HEK293 (cell line): ENCODE data around the gene SIDT2.

Source experiments
- CTCF ChIA-PET: fragments of 350-600 bp; formaldehyde crosslinking; extraction: SDS; loops from one replicate; lab custom pipeline; 2021; ENCODE audit warnings: antibody characterized with exemption; lab: Yijun Ruan, JAX
- POLR2A ChIA-PET: fragments of 300-600 bp; formaldehyde crosslinking; extraction: SDS; loops from one replicate; lab custom pipeline; 2020; ENCODE audit warnings: antibody characterized with exemption, inconsistent platforms; lab: Yijun Ruan, JAX
- H3K27ac ChIP-seq: fragments of 200-500 bp; sonication (Bioruptor generic); 2 replicates; pipeline ENCODE4 v1.5.1; 2014; ENCODE audit warnings: low read depth, low read length, control low read depth, inconsistent platforms; ENCODE audit errors: extremely low read depth
- H3K36me3 ChIP-seq, 2 experiments: fragments of 200-500 bp in 1 of 2; sonication (Bioruptor generic) in 1 of 2; 1 replicate in 1 of 2; 2 replicates in 1 of 2; pipeline ENCODE4 v1.5.1; 2014 to 2017; ENCODE audit warnings: inconsistent platforms in 2 of 2, low read length in 2 of 2; ENCODE audit not compliant: control insufficient read depth in 2 of 2, insufficient read depth in 1 of 2
- H3K4me1 ChIP-seq: fragments of 200-500 bp; sonication (Bioruptor generic); 2 replicates; pipeline ENCODE4 v1.5.1; 2014; ENCODE audit warnings: mild to moderate bottlenecking, low read length, inconsistent platforms; ENCODE audit not compliant: control insufficient read depth, insufficient read depth
- H3K4me3 ChIP-seq: 2 replicates; pipeline ENCODE4 v1.5.1; 2011; ENCODE audit warnings: low read depth, mild to moderate bottlenecking, control low read depth, low read length, moderate library complexity
- H3K9me3 ChIP-seq: fragments of 200-500 bp; sonication (Bioruptor generic); 2 replicates; pipeline ENCODE4 v1.5.1; 2014; ENCODE audit warnings: low read depth, low read length, inconsistent platforms; ENCODE audit not compliant: control insufficient read depth, insufficient read depth
- TRIM28 ChIP-seq: IDR thresholded peaks from 2 replicates; pipeline ENCODE4 v1.6.1; 2011; ENCODE audit warnings: low read length, control low read depth, borderline replicate concordance
- WT1 ChIP-seq: fragments of 450-650 bp; formaldehyde crosslinking; IDR thresholded peaks from 2 replicates; pipeline ENCODE4 v1.5.1; 2016; ENCODE audit warnings: missing biosample characterization, missing genetic modification characterization
- ZBTB17 ChIP-seq: fragments of 450-650 bp; formaldehyde crosslinking; IDR thresholded peaks from 2 replicates; pipeline ENCODE4 v1.5.1; 2016; ENCODE audit warnings: missing biosample characterization, missing genetic modification characterization
- ZFP37 ChIP-seq: fragments of 450-650 bp; formaldehyde crosslinking; IDR thresholded peaks from 2 replicates; pipeline ENCODE4 v1.5.1; 2016; ENCODE audit warnings: missing biosample characterization, missing genetic modification characterization
- ZFP41 ChIP-seq: fragments of 450-650 bp; formaldehyde crosslinking; IDR thresholded peaks from 2 replicates; pipeline ENCODE4 v1.5.1; 2016; ENCODE audit warnings: missing biosample characterization, missing genetic modification characterization, borderline replicate concordance
- ZIC2 ChIP-seq: fragments of 450-650 bp; formaldehyde crosslinking; IDR thresholded peaks from 2 replicates; pipeline ENCODE4 v1.5.1; 2016; ENCODE audit warnings: missing biosample characterization, missing genetic modification characterization
- ZNF132 ChIP-seq: fragments of 450-650 bp; formaldehyde crosslinking; IDR thresholded peaks from 2 replicates; pipeline ENCODE4 v1.5.1; 2017; ENCODE audit warnings: missing biosample characterization, missing genetic modification characterization, borderline replicate concordance
- ZNF202 ChIP-seq: fragments of 450-650 bp; formaldehyde crosslinking; IDR thresholded peaks from 2 replicates; pipeline ENCODE4 v1.5.1; 2016; ENCODE audit warnings: missing biosample characterization, missing genetic modification characterization, borderline replicate concordance
- ZNF302 ChIP-seq: fragments of 450-650 bp; formaldehyde crosslinking; IDR thresholded peaks from 2 replicates; pipeline ENCODE4 v1.5.1; 2016; ENCODE audit warnings: missing biosample characterization, missing genetic modification characterization, low read depth
- ZNF37A ChIP-seq: fragments of 450-650 bp; IDR thresholded peaks from 2 replicates; pipeline ENCODE4 v1.5.1; 2018; ENCODE audit warnings: missing biosample characterization, missing genetic modification characterization
- ZNF423 ChIP-seq: fragments of 450-650 bp; formaldehyde crosslinking; IDR thresholded peaks from 2 replicates; pipeline ENCODE4 v1.5.1; 2016; ENCODE audit warnings: missing biosample characterization, missing genetic modification characterization
- ZNF585B ChIP-seq: fragments of 450-650 bp; formaldehyde crosslinking; IDR thresholded peaks from 2 replicates; pipeline ENCODE4 v1.5.1; 2016; ENCODE audit warnings: missing biosample characterization, missing genetic modification characterization
- ZNF600 ChIP-seq: fragments of 450-650 bp; formaldehyde crosslinking; IDR thresholded peaks from 2 replicates; pipeline ENCODE4 v1.5.1; 2016; ENCODE audit warnings: missing biosample characterization, missing genetic modification characterization
- ZNF830 ChIP-seq: fragments of 450-650 bp; IDR thresholded peaks from 2 replicates; pipeline ENCODE4 v1.5.0; 2018; ENCODE audit warnings: missing biosample characterization, missing genetic modification characterization, low read depth, mild to moderate bottlenecking, moderate library complexity
- ZNF837 ChIP-seq: fragments of 450-650 bp; formaldehyde crosslinking; IDR thresholded peaks from 2 replicates; pipeline ENCODE4 v1.5.1; 2016; ENCODE audit warnings: missing biosample characterization, missing genetic modification characterization
- ZXDB ChIP-seq: fragments of 450-650 bp; formaldehyde crosslinking; IDR thresholded peaks from 2 replicates; pipeline ENCODE4 v1.5.1; 2016; ENCODE audit warnings: missing biosample characterization, missing genetic modification characterization
- TF ChIP-seq, protein P1 (sequence below): fragments of 450-650 bp; formaldehyde crosslinking; IDR thresholded peaks from 2 replicates; pipeline ENCODE4 v1.5.1; 2016; ENCODE audit warnings: missing biosample characterization, missing genetic modification characterization
- TF ChIP-seq, protein P2 (sequence below): fragments of 450-650 bp; formaldehyde crosslinking; IDR thresholded peaks from 2 replicates; pipeline ENCODE4 v1.5.1; 2016; ENCODE audit warnings: missing biosample characterization, missing genetic modification characterization
- TF ChIP-seq, protein P3 (sequence below): fragments of 450-650 bp; formaldehyde crosslinking; IDR thresholded peaks from 2 replicates; pipeline ENCODE4 v1.5.1; 2016; ENCODE audit warnings: missing biosample characterization, missing genetic modification characterization
- TF ChIP-seq, protein P4 (sequence below): fragments of 450-650 bp; formaldehyde crosslinking; IDR thresholded peaks from 2 replicates; pipeline ENCODE4 v1.5.1; 2016; ENCODE audit warnings: missing biosample characterization, missing genetic modification characterization, borderline replicate concordance

SIDT2 gene

DNA sequence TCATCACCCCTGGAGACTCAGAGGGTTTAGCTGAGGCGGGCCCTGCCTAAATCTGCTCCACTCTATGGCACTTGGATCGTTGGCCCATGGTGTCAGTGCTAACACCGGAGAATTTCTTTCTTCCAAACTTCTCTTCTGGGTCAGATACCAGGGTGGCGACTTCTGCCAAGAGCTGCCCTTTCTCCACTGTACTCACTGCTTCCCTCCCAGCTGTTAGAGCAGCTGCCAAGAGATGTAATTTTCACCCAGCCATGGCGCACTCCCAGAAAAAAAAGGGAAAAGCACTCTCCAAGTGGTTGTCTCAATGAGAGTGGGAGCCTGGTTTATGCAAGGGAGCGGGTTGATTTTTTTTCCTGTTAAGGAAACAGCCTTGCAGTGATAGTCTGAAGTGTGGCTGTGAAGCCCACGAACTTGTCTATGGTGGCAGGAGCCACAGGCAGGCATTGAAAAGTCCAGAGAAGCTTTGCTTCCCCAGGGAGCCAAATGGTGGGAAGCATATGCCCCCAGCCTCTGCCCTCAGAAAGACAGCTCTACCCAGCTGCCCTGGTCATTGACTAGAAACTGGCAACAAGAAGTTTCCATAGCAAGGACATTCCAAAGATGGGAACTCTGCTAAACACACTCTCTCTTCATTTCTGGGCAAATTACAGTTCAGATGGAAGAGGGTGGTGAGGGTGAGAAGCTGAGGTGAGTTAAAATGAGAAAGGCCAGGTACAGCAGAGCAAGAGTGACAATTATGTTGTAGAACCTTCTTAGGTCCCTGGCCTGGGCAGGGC, 42.6 kb downstream of the SIDT2 start:
- Histone ChIP-seq H3K36me3 (peaks cover 0 to 86% of the 10 kb centered on the region in 2 experiments; a peak in 1 of 3 replicates), H3K4me3 (no peak overlapping the region)
- CTCF ChIA-PET: interaction anchor here (0.6 to 4.0 kb wide), 11 partner anchors 10 to 490 kb away, joined by 3 to 39 read pairs (median 4); partner anchors contain the start of genes APOA5 and PCSK7
- no peak for TF ChIP-seq ZNF830
- no peak for TF ChIP-seq ZNF132 (tag by site-specific recombination)
- TF ChIP-seq, protein P1, sequence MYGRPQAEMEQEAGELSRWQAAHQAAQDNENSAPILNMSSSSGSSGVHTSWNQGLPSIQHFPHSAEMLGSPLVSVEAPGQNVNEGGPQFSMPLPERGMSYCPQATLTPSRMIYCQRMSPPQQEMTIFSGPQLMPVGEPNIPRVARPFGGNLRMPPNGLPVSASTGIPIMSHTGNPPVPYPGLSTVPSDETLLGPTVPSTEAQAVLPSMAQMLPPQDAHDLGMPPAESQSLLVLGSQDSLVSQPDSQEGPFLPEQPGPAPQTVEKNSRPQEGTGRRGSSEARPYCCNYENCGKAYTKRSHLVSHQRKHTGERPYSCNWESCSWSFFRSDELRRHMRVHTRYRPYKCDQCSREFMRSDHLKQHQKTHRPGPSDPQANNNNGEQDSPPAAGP (tag by site-specific recombination): no peak
- TF ChIP-seq ZBTB17: no peak
- TF ChIP-seq, protein P2, sequence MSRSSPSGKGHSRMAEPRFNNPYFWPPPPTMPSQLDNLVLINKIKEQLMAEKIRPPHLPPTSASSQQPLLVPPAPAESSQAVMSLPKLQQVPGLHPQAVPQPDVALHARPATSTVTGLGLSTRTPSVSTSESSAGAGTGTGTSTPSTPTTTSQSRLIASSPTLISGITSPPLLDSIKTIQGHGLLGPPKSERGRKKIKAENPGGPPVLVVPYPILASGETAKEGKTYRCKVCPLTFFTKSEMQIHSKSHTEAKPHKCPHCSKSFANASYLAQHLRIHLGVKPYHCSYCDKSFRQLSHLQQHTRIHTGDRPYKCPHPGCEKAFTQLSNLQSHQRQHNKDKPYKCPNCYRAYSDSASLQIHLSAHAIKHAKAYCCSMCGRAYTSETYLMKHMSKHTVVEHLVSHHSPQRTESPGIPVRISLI (tag by site-specific recombination): no peak
- no peak for TF ChIP-seq ZNF302 (tag by site-specific recombination)
- no peak for TF ChIP-seq ZNF202 (tag by site-specific recombination)
- no peak for TF ChIP-seq ZNF837 (tag by site-specific recombination)
- no peak for TF ChIP-seq TRIM28
- TF ChIP-seq ZFP41 (tag by site-specific recombination): no peak
- no peak for TF ChIP-seq ZNF585B (tag by site-specific recombination)
- no peak for TF ChIP-seq ZFP37 (tag by site-specific recombination)
- TF ChIP-seq ZNF37A: no peak
- TF ChIP-seq ZNF423 (tag by site-specific recombination): no peak
- TF ChIP-seq, all 188 proteins: peak for 0
- no peaks in the 10 kb centered on the region for H3K9me3 ChIP-seq
- H3K27ac ChIP-seq: no peak overlapping the region
- POLR2A ChIA-PET: interaction anchor here (0.9 to 1.7 kb wide), 7 partner anchors 8 to 77 kb away, joined by 3 to 11 read pairs (median 3); partner anchors contain the start of genes PAFAH1B2, PCSK7, RNF214 and SIDT2
- peaks cover 3% of the 10 kb centered on the region; the same call in 1 of the 2 replicates for H3K4me1 ChIP-seq

DNA sequence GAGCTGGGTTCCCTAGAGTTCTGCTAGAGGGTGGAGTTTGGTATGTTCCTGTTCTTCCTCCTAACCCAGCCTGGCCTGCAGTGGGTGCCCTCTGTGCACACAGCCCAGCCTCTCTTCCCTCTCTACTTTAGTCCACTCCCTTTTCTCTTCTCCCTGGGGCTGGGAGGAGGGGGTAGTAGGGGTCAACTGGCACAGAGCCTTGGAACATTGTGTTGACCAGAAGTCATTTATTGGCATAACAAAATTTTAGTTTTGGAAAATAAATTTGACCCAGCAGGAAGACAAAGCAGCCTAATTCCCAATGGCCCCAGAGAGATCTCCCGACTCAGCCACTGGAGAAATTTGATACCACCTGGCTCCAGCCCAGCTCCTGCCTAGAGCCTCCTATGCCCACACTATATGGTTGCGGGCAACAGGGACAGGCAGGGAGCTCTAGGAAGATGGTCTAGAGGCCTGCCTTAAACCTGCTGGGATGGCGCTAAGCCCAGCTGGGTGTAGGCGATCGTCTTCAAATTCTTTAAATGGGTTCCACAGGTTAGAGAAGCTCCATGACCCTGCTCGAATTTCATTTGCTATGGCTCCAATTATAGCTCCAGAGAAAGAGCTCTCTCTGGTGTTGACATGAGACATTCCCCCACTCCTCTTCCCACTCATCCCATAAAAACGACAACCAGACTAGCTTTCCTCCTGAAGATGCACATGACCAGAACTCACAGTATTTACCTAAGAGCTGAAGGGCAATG, 43.4 kb downstream of the SIDT2 start:
- Histone ChIP-seq H3K4me3 (no peak overlapping the region), H3K36me3 (peaks cover 0 to 87% of the 10 kb centered on the region in 2 experiments; a peak in 1 of 3 replicates), H3K4me1 (peaks cover 3% of the 10 kb centered on the region; the same call in 1 of the 2 replicates), H3K9me3 (no peaks in the 10 kb centered on the region), H3K27ac (peak overlapping the region; percentile 20; the same call in 1 of the 2 replicates)
- POLR2A ChIA-PET: interaction anchor here (0.7 to 1.7 kb wide), 8 partner anchors 9 to 78 kb away, joined by 3 to 11 read pairs (median 3); partner anchors contain the start of genes PAFAH1B2, PCSK7, RNF214 and SIDT2
- CTCF ChIA-PET: interaction anchor here (0.6 to 4.0 kb wide), 17 partner anchors 9 to 1555 kb away, joined by 3 to 39 read pairs (median 4); partner anchors contain the start of genes APOA5 and PCSK7
- TF ChIP-seq ZIC2 (0 out of 2 replicates have a peak, but pooled peaks have one; percentile 34), ZXDB (tag by site-specific recombination) (0 out of 2 replicates have a peak, but pooled peaks have one; percentile 23), ZNF423 (tag by site-specific recombination) (0 out of 2 replicates have a peak, but pooled peaks have one; percentile 22), WT1 (0 out of 2 replicates have a peak, but pooled peaks have one; percentile 12), ZNF600 (tag by site-specific recombination) (peak; percentile 55)
- TF ChIP-seq, protein P3, sequence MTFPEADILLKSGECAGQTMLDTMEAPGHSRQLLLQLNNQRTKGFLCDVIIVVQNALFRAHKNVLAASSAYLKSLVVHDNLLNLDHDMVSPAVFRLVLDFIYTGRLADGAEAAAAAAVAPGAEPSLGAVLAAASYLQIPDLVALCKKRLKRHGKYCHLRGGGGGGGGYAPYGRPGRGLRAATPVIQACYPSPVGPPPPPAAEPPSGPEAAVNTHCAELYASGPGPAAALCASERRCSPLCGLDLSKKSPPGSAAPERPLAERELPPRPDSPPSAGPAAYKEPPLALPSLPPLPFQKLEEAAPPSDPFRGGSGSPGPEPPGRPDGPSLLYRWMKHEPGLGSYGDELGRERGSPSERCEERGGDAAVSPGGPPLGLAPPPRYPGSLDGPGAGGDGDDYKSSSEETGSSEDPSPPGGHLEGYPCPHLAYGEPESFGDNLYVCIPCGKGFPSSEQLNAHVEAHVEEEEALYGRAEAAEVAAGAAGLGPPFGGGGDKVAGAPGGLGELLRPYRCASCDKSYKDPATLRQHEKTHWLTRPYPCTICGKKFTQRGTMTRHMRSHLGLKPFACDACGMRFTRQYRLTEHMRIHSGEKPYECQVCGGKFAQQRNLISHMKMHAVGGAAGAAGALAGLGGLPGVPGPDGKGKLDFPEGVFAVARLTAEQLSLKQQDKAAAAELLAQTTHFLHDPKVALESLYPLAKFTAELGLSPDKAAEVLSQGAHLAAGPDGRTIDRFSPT (tag by site-specific recombination): peak; percentile 90
- TF ChIP-seq, protein P4, sequence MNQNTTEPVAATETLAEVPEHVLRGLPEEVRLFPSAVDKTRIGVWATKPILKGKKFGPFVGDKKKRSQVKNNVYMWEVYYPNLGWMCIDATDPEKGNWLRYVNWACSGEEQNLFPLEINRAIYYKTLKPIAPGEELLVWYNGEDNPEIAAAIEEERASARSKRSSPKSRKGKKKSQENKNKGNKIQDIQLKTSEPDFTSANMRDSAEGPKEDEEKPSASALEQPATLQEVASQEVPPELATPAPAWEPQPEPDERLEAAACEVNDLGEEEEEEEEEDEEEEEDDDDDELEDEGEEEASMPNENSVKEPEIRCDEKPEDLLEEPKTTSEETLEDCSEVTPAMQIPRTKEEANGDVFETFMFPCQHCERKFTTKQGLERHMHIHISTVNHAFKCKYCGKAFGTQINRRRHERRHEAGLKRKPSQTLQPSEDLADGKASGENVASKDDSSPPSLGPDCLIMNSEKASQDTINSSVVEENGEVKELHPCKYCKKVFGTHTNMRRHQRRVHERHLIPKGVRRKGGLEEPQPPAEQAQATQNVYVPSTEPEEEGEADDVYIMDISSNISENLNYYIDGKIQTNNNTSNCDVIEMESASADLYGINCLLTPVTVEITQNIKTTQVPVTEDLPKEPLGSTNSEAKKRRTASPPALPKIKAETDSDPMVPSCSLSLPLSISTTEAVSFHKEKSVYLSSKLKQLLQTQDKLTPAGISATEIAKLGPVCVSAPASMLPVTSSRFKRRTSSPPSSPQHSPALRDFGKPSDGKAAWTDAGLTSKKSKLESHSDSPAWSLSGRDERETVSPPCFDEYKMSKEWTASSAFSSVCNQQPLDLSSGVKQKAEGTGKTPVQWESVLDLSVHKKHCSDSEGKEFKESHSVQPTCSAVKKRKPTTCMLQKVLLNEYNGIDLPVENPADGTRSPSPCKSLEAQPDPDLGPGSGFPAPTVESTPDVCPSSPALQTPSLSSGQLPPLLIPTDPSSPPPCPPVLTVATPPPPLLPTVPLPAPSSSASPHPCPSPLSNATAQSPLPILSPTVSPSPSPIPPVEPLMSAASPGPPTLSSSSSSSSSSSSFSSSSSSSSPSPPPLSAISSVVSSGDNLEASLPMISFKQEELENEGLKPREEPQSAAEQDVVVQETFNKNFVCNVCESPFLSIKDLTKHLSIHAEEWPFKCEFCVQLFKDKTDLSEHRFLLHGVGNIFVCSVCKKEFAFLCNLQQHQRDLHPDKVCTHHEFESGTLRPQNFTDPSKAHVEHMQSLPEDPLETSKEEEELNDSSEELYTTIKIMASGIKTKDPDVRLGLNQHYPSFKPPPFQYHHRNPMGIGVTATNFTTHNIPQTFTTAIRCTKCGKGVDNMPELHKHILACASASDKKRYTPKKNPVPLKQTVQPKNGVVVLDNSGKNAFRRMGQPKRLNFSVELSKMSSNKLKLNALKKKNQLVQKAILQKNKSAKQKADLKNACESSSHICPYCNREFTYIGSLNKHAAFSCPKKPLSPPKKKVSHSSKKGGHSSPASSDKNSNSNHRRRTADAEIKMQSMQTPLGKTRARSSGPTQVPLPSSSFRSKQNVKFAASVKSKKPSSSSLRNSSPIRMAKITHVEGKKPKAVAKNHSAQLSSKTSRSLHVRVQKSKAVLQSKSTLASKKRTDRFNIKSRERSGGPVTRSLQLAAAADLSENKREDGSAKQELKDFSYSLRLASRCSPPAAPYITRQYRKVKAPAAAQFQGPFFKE (tag by site-specific recombination): no peak
